Lung (tissue), 12 donors: ENCODE measurements around the gene RFK. TPM values are rescaled to one million over a fixed set of nuclear protein-coding genes. Genes with fewer than 3 reads are reported as not detected.
"Not testable (repeated sequence)": the region's sequence is repeated elsewhere in the genome, so short reads cannot be mapped to it uniquely, and the experiment has no call there.

Experiments
- ATAC-seq: fragments of 200-7000 bp; cut with Tn5 transposase; one replicate; pipeline ENCODE4 v1.9.1; 2020; ENCODE audit warnings: moderate number of reproducible peaks; ENCODE audit not compliant: insufficient read depth, low FRiP score
- DNase-seq, 3 donors: peaks; one replicate each; pipeline ENCODE4 v3.0.0-alpha.2; 2013 to 2017
- H3K27ac ChIP-seq, 2 donors: one replicate each; pipeline ENCODE4 v1.5.1; 2013; ENCODE audit warnings: mild to moderate bottlenecking in 2 of 2, moderate library complexity in 2 of 2, control low read depth in 1 of 2, inconsistent platforms in 1 of 2, low read depth in 1 of 2, low read length in 1 of 2
- H3K27me3 ChIP-seq, 3 donors: one replicate each; pipeline ENCODE4 v1.5.1; 2013; ENCODE audit warnings: low read length in 2 of 3; ENCODE audit not compliant: control insufficient read depth in 3 of 3, insufficient read depth in 3 of 3
- H3K36me3 ChIP-seq, 4 donors: one replicate each; pipeline ENCODE4 v1.5.1; 2013; ENCODE audit warnings: low read length in 4 of 4, mild to moderate bottlenecking in 1 of 4, moderate library complexity in 1 of 4; ENCODE audit not compliant: control insufficient read depth in 4 of 4, insufficient read depth in 4 of 4
- H3K4me1 ChIP-seq, 5 donors: one replicate each; pipeline ENCODE4 v1.5.1; 2013; ENCODE audit warnings: low read length in 5 of 5, mild to moderate bottlenecking in 2 of 5, moderate library complexity in 1 of 5; ENCODE audit not compliant: control insufficient read depth in 5 of 5, insufficient read depth in 5 of 5
- H3K4me3 ChIP-seq: one replicate; pipeline ENCODE4 v1.5.1; 2013; ENCODE audit warnings: mild to moderate bottlenecking, control low read depth, moderate library complexity
- H3K9ac ChIP-seq, 2 donors: one replicate each; pipeline ENCODE4 v1.5.1; 2013; ENCODE audit warnings: low read length in 2 of 2, control low read depth in 1 of 2; ENCODE audit not compliant: insufficient read depth in 1 of 2
- H3K9me3 ChIP-seq, 4 donors: one replicate each; pipeline ENCODE4 v1.5.1; 2013; ENCODE audit warnings: low read length in 3 of 4, mild to moderate bottlenecking in 1 of 4, moderate library complexity in 1 of 4; ENCODE audit not compliant: control insufficient read depth in 4 of 4, insufficient read depth in 3 of 4
- CTCF ChIP-seq: IDR thresholded peaks from 2 replicates; pipeline ENCODE4 v1.5.1; 2012; ENCODE audit warnings: mild to moderate bottlenecking; ENCODE audit errors: control extremely low read depth, extremely low read depth
- WGBS, 2 donors: extraction: QIAGEN DNeasy Blood & Tissue Kit; methylation state at CpG; one replicate each; pipeline ENCODE4 v1.1.7; 2013; 5-methylcytosine and 5-hydroxymethylcytosine counted together
- polyA plus RNA-seq, 2 donors: library from polyadenylated mRNA; stranded (reverse); fragments of 200-250 nt; gene quantifications; one replicate each; pipeline ENCODE4 v1.2.1, GENCODE V29; 2013
- total RNA-seq, 2 donors: library from RNA; depleted of rRNA in 1 of 2; stranded (reverse); fragments of >200 nt in 1 of 2; gene quantifications; one replicate each; pipeline ENCODE4 v1.2.1, GENCODE V29; 2014 to 2021
- donor health status: control.
- donor health status: control.
- donor health status: Bipolar disorder and iron deficiency.
- donor health status: healthy.
- donor health status: DM: yes; HTN: yes; CAD: no.

The RFK gene
- total and polyA plus RNA-seq, 4 donors: 9.3 to 17.4 (median 15.5) TPM

GRCh38 chr9:76438841-76439588, 44.8 kb upstream of the RFK start:
- Histone ChIP-seq H3K4me1 (no peaks in the 10 kb centered on the region), H3K9ac (no peak overlapping the region), H3K36me3 (no peaks in the 10 kb centered on the region), H3K27me3 (no peaks in the 10 kb centered on the region), H3K4me3 (no peak overlapping the region), H3K9me3 (no peaks in the 10 kb centered on the region), H3K27ac (no peak overlapping the region)
- no peak for ATAC-seq
- DNase-seq: no peak
- TF ChIP-seq CTCF: no peak
- 81 to 91% methylated on average over 6 of the region's 6 CpGs for WGBS, 2 donors

- not testable (repeated sequence) for H3K4me1 ChIP-seq
Observed at GRCh38 chr9:76437017-76437699, 42.9 kb upstream of the RFK start.

GRCh38 chr9:76434897-76435296, 40.7 kb upstream of the RFK start:
- not testable (repeated sequence) for H3K9me3 ChIP-seq, DNase-seq, ATAC-seq, H3K9ac ChIP-seq, H3K4me3 ChIP-seq, H3K36me3 ChIP-seq, H3K27me3 ChIP-seq, H3K27ac ChIP-seq, H3K4me1 ChIP-seq
- WGBS, 2 donors: 91 to 98% methylated on average over 6 of the region's 6 CpGs

More at GRCh38 chr9:76437017-76437699, 42.9 kb upstream of the RFK start:
- not testable (repeated sequence) for H3K4me3 ChIP-seq, ATAC-seq, H3K9me3 ChIP-seq, DNase-seq, H3K27ac ChIP-seq, H3K9ac ChIP-seq, H3K27me3 ChIP-seq, H3K36me3 ChIP-seq
- WGBS, 2 donors: 83 to 92% methylated on average over 9 of the region's 9 CpGs

DNA sequence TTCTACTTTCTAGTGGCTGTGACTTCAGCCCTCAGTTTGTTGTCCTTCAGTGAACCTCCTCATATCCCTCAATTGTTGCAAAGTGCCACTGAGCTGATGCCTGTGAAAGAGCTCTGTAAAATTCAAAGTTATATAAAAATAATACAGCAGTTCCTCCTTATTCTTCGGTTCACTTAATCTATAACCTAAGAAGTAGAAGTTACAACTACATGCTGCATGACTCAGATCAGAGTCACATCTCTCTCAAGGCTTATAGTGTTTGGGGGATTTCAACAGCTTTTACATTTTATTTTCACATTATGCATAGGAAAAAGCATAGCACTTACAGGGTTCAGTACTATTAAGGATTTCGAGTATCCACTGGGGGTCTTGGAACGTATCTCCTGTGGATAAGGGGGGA, 39.6 kb upstream of the RFK start:
- Histone ChIP-seq H3K9me3 (no peaks in the 10 kb centered on the region), H3K4me3 (no peak overlapping the region), H3K27ac (no peak overlapping the region), H3K36me3 (no peaks in the 10 kb centered on the region), H3K27me3 (no peaks in the 10 kb centered on the region), H3K4me1 (no peaks in the 10 kb centered on the region), H3K9ac (no peak overlapping the region)
- TF ChIP-seq CTCF: no peak
- DNase-seq (no peak), ATAC-seq (no peak)
- WGBS, 2 donors: 81 to 88% methylated on average over 3 of the region's 3 CpGs
